Measurements from ENCODE around the gene PCNX2.

Gene PCNX2

DNA sequence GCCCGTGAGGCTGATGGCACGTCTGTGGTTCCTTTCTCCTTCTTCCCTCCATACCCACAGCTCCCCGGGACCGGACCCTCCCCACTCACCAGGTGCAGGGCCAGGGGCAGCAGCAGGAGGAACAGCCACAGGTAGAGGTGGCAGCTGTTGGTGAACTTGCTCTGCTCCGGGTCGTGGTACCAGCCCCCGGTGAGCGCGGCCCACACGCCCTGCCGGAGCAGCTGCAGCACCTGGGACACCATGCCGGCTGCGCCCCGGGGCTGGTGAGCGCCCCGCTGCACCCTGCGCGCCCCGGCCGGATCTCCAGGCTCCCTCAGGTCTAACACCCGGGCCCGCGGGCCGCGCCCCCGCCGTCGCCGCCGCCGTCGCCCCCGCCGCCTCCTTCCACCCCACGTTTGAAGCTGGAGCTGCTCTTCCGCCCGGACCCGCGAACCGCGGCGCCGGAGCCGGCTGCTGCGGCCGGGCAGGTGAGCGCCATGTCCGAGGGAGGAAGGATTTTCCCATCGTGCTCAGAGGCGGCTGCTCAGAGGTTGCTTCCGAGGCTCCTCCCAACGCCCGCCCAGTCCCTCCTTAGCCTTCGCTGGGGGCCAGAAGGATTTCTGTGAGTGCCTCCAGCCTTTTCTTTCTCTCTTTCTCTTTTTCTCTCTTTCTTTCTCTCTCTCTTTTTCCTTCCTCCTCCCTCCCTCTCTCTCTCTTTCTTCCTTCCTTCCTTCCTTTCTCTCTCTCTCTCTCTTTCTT is at the start of gene PCNX2 (continued):
- TF ChIP-seq, protein P1, sequence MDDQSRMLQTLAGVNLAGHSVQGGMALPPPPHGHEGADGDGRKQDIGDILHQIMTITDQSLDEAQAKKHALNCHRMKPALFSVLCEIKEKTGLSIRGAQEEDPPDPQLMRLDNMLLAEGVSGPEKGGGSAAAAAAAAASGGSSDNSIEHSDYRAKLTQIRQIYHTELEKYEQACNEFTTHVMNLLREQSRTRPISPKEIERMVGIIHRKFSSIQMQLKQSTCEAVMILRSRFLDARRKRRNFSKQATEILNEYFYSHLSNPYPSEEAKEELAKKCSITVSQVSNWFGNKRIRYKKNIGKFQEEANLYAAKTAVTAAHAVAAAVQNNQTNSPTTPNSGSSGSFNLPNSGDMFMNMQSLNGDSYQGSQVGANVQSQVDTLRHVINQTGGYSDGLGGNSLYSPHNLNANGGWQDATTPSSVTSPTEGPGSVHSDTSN (CRISPR knock-in tag; IDR thresholded peaks at IDR 0.05), result no peak
- TF ChIP-seq BCL11A (tag by site-specific recombination; IDR thresholded peaks at IDR 0.05; ENCODE audit: low read depth) (no peak), ZNF785 (tag by site-specific recombination; IDR thresholded peaks at IDR 0.05) (peak; percentile 16; the same call in 1 of the 2 replicates), ZNF394 (tag by site-specific recombination; IDR thresholded peaks at IDR 0.05; ENCODE audit: borderline replicate concordance) (peak; percentile 48; the same call in 1 of the 2 replicates), HOXD13 (CRISPR knock-in tag; IDR thresholded peaks at IDR 0.05; ENCODE audit: borderline replicate concordance) (0 out of 2 replicates have a peak, but pooled peaks have one; percentile 21), ZNF701 (tag by site-specific recombination; IDR thresholded peaks at IDR 0.05) (no peak), ZSCAN30 (tag by site-specific recombination; IDR thresholded peaks at IDR 0.05) (peak; percentile 78; the same call in 1 of the 2 replicates), ZNF521 (tag by site-specific recombination; IDR thresholded peaks at IDR 0.05) (no peak), ZNF560 (tag by site-specific recombination; IDR thresholded peaks at IDR 0.05; ENCODE audit: borderline replicate concordance) (no peak), ZNF341 (tag by site-specific recombination; IDR thresholded peaks at IDR 0.05; ENCODE audit: low read depth) (peak; percentile 87), ZNF549 (tag by site-specific recombination; IDR thresholded peaks at IDR 0.05) (no peak), SCRT2 (tag by site-specific recombination; IDR thresholded peaks at IDR 0.05) (peak; percentile 86), ZBTB20 (tag by site-specific recombination; IDR thresholded peaks at IDR 0.05) (peak; percentile 88), ZNF621 (tag by site-specific recombination; IDR thresholded peaks at IDR 0.05) (no peak), ZNF354C (tag by site-specific recombination; IDR thresholded peaks at IDR 0.05; ENCODE audit: borderline replicate concordance, low read depth) (no peak), ZFHX2 (tag by site-specific recombination; conservative IDR thresholded peaks at IDR 0.05) (peak; percentile 43; the same call in 1 of the 2 replicates), ZNF335 (tag by site-specific recombination; conservative IDR thresholded peaks at IDR 0.05) (peak; percentile 82; the same call in 1 of the 2 replicates), ZNF544 (tag by site-specific recombination; IDR thresholded peaks at IDR 0.05) (peak; percentile 61; the same call in 1 of the 2 replicates), MEIS1 (CRISPR knock-in tag; IDR thresholded peaks at IDR 0.05; ENCODE audit: borderline replicate concordance) (no peak), ZNF350 (tag by site-specific recombination; IDR thresholded peaks at IDR 0.05) (no peak), BCL11B (tag by site-specific recombination; IDR thresholded peaks at IDR 0.05; ENCODE audit: low read depth) (no peak; the same call in 1 of the 2 replicates), ZNF626 (tag by site-specific recombination; IDR thresholded peaks at IDR 0.05) (0 out of 2 replicates have a peak, but pooled peaks have one; percentile 65), ZNF19 (tag by site-specific recombination; IDR thresholded peaks at IDR 0.05; ENCODE audit: low read depth) (no peak), ZNF138 (tag by site-specific recombination; IDR thresholded peaks at IDR 0.05; ENCODE audit: borderline replicate concordance) (no peak), ZNF223 (tag by site-specific recombination; IDR thresholded peaks at IDR 0.05) (no peak)
- TF ChIP-seq, protein P2, sequence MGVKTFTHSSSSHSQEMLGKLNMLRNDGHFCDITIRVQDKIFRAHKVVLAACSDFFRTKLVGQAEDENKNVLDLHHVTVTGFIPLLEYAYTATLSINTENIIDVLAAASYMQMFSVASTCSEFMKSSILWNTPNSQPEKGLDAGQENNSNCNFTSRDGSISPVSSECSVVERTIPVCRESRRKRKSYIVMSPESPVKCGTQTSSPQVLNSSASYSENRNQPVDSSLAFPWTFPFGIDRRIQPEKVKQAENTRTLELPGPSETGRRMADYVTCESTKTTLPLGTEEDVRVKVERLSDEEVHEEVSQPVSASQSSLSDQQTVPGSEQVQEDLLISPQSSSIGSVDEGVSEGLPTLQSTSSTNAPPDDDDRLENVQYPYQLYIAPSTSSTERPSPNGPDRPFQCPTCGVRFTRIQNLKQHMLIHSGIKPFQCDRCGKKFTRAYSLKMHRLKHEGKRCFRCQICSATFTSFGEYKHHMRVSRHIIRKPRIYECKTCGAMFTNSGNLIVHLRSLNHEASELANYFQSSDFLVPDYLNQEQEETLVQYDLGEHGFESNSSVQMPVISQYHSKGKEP (tag by site-specific recombination; IDR thresholded peaks at IDR 0.05), result peak; percentile 70
- TF ChIP-seq, protein P3, sequence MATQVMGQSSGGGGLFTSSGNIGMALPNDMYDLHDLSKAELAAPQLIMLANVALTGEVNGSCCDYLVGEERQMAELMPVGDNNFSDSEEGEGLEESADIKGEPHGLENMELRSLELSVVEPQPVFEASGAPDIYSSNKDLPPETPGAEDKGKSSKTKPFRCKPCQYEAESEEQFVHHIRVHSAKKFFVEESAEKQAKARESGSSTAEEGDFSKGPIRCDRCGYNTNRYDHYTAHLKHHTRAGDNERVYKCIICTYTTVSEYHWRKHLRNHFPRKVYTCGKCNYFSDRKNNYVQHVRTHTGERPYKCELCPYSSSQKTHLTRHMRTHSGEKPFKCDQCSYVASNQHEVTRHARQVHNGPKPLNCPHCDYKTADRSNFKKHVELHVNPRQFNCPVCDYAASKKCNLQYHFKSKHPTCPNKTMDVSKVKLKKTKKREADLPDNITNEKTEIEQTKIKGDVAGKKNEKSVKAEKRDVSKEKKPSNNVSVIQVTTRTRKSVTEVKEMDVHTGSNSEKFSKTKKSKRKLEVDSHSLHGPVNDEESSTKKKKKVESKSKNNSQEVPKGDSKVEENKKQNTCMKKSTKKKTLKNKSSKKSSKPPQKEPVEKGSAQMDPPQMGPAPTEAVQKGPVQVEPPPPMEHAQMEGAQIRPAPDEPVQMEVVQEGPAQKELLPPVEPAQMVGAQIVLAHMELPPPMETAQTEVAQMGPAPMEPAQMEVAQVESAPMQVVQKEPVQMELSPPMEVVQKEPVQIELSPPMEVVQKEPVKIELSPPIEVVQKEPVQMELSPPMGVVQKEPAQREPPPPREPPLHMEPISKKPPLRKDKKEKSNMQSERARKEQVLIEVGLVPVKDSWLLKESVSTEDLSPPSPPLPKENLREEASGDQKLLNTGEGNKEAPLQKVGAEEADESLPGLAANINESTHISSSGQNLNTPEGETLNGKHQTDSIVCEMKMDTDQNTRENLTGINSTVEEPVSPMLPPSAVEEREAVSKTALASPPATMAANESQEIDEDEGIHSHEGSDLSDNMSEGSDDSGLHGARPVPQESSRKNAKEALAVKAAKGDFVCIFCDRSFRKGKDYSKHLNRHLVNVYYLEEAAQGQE (tag by site-specific recombination; IDR thresholded peaks at IDR 0.05), result peak; percentile 69
- TF ChIP-seq, protein P4, sequence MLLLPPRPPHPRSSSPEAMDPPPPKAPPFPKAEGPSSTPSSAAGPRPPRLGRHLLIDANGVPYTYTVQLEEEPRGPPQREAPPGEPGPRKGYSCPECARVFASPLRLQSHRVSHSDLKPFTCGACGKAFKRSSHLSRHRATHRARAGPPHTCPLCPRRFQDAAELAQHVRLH (tag by site-specific recombination; IDR thresholded peaks at IDR 0.05), result peak; percentile 79; the same call in 1 of the 2 replicates
- TF ChIP-seq, protein P5, sequence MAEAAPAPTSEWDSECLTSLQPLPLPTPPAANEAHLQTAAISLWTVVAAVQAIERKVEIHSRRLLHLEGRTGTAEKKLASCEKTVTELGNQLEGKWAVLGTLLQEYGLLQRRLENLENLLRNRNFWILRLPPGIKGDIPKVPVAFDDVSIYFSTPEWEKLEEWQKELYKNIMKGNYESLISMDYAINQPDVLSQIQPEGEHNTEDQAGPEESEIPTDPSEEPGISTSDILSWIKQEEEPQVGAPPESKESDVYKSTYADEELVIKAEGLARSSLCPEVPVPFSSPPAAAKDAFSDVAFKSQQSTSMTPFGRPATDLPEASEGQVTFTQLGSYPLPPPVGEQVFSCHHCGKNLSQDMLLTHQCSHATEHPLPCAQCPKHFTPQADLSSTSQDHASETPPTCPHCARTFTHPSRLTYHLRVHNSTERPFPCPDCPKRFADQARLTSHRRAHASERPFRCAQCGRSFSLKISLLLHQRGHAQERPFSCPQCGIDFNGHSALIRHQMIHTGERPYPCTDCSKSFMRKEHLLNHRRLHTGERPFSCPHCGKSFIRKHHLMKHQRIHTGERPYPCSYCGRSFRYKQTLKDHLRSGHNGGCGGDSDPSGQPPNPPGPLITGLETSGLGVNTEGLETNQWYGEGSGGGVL (tag by site-specific recombination; IDR thresholded peaks at IDR 0.05), result no peak; the same call in 1 of the 2 replicates
